ENCODE measurements around the gene HMMR. TPM values are rescaled to one million over a fixed set of nuclear protein-coding genes. Genes with fewer than 3 reads are reported as not detected.
A peak's percentile ranks its signal among the peaks of the same experiment; 100 is the strongest.

HMMR gene
- total RNA-seq, 1 experiment from 2014 or later = 54.9 TPM

GRCh38 chr5:163467682-163468081 is 7.2 kb downstream of the HMMR start (continued):
- no peak for TF ChIP-seq TCF7L2 (IDR thresholded peaks at IDR 0.05; ENCODE audit: borderline replicate concordance, extremely low read depth, insufficient read depth, insufficient read length)

- TF ChIP-seq CBX3 (IDR thresholded peaks at IDR 0.05; ENCODE audit: low read depth) (no peak), EGR1 (IDR thresholded peaks at IDR 0.05; ENCODE audit: low read depth) (no peak), FOSL1 (IDR thresholded peaks at IDR 0.05; ENCODE audit: low read depth) (no peak), SP1 (IDR thresholded peaks at IDR 0.05; ENCODE audit: low read depth) (no peak), TCF7L2 (IDR thresholded peaks at IDR 0.05; ENCODE audit: borderline replicate concordance, extremely low read depth, insufficient read depth, insufficient read length) (no peak), YY1 (IDR thresholded peaks at IDR 0.05; ENCODE audit: extremely low read depth, insufficient replicate concordance, low read depth, low read length) (no peak), MAX (IDR thresholded peaks at IDR 0.05) (no peak), RAD21 (IDR thresholded peaks at IDR 0.05; ENCODE audit: low read depth) (peak; percentile 41)
- TF ChIP-seq, protein P1, sequence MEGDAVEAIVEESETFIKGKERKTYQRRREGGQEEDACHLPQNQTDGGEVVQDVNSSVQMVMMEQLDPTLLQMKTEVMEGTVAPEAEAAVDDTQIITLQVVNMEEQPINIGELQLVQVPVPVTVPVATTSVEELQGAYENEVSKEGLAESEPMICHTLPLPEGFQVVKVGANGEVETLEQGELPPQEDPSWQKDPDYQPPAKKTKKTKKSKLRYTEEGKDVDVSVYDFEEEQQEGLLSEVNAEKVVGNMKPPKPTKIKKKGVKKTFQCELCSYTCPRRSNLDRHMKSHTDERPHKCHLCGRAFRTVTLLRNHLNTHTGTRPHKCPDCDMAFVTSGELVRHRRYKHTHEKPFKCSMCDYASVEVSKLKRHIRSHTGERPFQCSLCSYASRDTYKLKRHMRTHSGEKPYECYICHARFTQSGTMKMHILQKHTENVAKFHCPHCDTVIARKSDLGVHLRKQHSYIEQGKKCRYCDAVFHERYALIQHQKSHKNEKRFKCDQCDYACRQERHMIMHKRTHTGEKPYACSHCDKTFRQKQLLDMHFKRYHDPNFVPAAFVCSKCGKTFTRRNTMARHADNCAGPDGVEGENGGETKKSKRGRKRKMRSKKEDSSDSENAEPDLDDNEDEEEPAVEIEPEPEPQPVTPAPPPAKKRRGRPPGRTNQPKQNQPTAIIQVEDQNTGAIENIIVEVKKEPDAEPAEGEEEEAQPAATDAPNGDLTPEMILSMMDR (IDR thresholded peaks at IDR 0.05 in 2 of 3, conservative IDR thresholded peaks at IDR 0.05 in 1 of 3; ENCODE audit: borderline replicate concordance in 1 of 3, insufficient read depth in 1 of 3, low read depth in 2 of 3, low read length in 2 of 3) = peak; percentile 10 to 58 (median 16); a peak in 4 of 6 replicates
- TF ChIP-seq, protein P2, sequence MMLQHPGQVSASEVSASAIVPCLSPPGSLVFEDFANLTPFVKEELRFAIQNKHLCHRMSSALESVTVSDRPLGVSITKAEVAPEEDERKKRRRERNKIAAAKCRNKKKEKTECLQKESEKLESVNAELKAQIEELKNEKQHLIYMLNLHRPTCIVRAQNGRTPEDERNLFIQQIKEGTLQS (IDR thresholded peaks at IDR 0.05) = no peak
- TF ChIP-seq, protein P3, sequence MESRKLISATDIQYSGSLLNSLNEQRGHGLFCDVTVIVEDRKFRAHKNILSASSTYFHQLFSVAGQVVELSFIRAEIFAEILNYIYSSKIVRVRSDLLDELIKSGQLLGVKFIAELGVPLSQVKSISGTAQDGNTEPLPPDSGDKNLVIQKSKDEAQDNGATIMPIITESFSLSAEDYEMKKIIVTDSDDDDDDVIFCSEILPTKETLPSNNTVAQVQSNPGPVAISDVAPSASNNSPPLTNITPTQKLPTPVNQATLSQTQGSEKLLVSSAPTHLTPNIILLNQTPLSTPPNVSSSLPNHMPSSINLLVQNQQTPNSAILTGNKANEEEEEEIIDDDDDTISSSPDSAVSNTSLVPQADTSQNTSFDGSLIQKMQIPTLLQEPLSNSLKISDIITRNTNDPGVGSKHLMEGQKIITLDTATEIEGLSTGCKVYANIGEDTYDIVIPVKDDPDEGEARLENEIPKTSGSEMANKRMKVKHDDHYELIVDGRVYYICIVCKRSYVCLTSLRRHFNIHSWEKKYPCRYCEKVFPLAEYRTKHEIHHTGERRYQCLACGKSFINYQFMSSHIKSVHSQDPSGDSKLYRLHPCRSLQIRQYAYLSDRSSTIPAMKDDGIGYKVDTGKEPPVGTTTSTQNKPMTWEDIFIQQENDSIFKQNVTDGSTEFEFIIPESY (IDR thresholded peaks at IDR 0.05; ENCODE audit: extremely low read depth, insufficient replicate concordance, low read length) = no peak
- POLR2A ChIA-PET = interaction anchor here (1.0 kb wide), 1 partner anchor 12 kb away, joined by 4 read pairs; no protein-coding TSS in a partner anchor
- ATAC-seq = peak; percentile 78
- Histone ChIP-seq H3K36me3 (ENCODE audit: control insufficient read depth in 1 of 2, insufficient read depth in 2 of 2, low read length in 2 of 2) (peaks cover 53 to 57% of the 10 kb centered on the region in 2 experiments), H3K79me2 (ENCODE audit: insufficient read depth, low read length) (no peaks in the 10 kb centered on the region), H3K4me3 (replicated peaks in 1 of 2; ENCODE audit: low read depth in 1 of 2, low read length in 2 of 2) (no peak overlapping the region), H3K27ac (ENCODE audit: low read depth, low read length) (no peak overlapping the region), H4K20me1 (ENCODE audit: insufficient read depth) (no peaks in the 10 kb centered on the region), H3K27me3 (ENCODE audit: insufficient read depth, low read length) (no peaks in the 10 kb centered on the region), H3K4me1 (ENCODE audit: control insufficient read depth in 1 of 2, insufficient read depth in 2 of 2, low read length in 2 of 2) (no peaks in the 10 kb centered on the region), H3K9ac (ENCODE audit: low read length) (no peak overlapping the region), H2AFZ (ENCODE audit: low read depth, low read length, poor library complexity, severe bottlenecking) (no peak overlapping the region), H3K9me2 (ENCODE audit: insufficient read depth) (no peaks in the 10 kb centered on the region), H3K4me2 (ENCODE audit: low read length) (no peak overlapping the region), H3K9me3 (ENCODE audit: control insufficient read depth in 1 of 2, insufficient read depth in 1 of 2, low read depth in 1 of 2, low read length in 2 of 2) (no peaks in the 10 kb centered on the region)
- CTCF ChIA-PET = interaction anchor here (1.5 kb wide), 1 partner anchor 10 kb away, joined by 4 read pairs; no protein-coding TSS in a partner anchor
- RAD21 ChIA-PET (ENCODE audit: low non-redundant PET in 1 of 2, low total read pairs in 2 of 2, uncharacterized antibody in 2 of 2, unreplicated experiment in 2 of 2) = no interaction called here
- intact Hi-C loops (cut with micrococcal nuclease) = loop anchor here (2.0 kb wide), 1 partner anchor 29 kb away; no protein-coding TSS in a partner anchor
- DNase-seq (ENCODE audit: low read depth, low spot score) = no peak
- BruUV-seq (replicated peaks) = no TSS peak
Observed at GRCh38 chr5:163473635-163474243, 13.3 kb downstream of the HMMR start.
